Stimulated activated effector memory CD8-positive, alpha-beta T cell treated with anti-CD3 and anti-CD28 coated beads, Interleukin-12 subunit alpha, Interleukin-12 subunit beta, amount 100 ng/mL, for 72 hours (primary cell): ENCODE data around the gene KRTAP4-12.
"Not testable (repeated sequence)": the region's sequence is repeated elsewhere in the genome, so short reads cannot be mapped to it uniquely, and the experiment has no call there.

Source experiments
- ATAC-seq: fragments of 150-1000 bp; cut with Tn5 transposase; 2 replicates; pipeline ENCODE4 v1.10.0; 2021
- DNase-seq, 2 donors: peaks; one replicate each; pipeline ENCODE4 v3.0.0; 2021 to 2022; ENCODE audit warnings: low spot score in 2 of 2
- H3K27ac Mint-ChIP-seq: one replicate; pipeline ENCODE4 v1.8.0; 2022; ENCODE audit warnings: mild to moderate bottlenecking, mixed read lengths
- H3K36me3 Mint-ChIP-seq: one replicate; pipeline ENCODE4 v1.8.0; 2022; ENCODE audit warnings: mild to moderate bottlenecking, mixed read lengths
- H3K4me1 Mint-ChIP-seq: one replicate; pipeline ENCODE4 v1.8.0; 2022; ENCODE audit warnings: mixed read lengths
- H3K4me3 Mint-ChIP-seq: one replicate; pipeline ENCODE4 v1.8.0; 2022; ENCODE audit warnings: mild to moderate bottlenecking, mixed read lengths
- H3K9me3 Mint-ChIP-seq: one replicate; pipeline ENCODE4 v1.8.0; 2022; ENCODE audit warnings: mixed read lengths

KRTAP4-12 gene

GRCh38 chr17:41083427-41083826, 40.6 kb downstream of the KRTAP4-12 start:
- not testable (repeated sequence) for H3K4me3 Mint-ChIP-seq, H3K36me3 Mint-ChIP-seq, DNase-seq, ATAC-seq, H3K4me1 Mint-ChIP-seq, H3K27ac Mint-ChIP-seq, H3K9me3 Mint-ChIP-seq

GRCh38 chr17:41082626-41083025, 41.4 kb downstream of the KRTAP4-12 start:
- no peaks in the 10 kb centered on the region for H3K4me1 Mint-ChIP-seq
- ATAC-seq (no peak), DNase-seq (no peak)
- H3K36me3 Mint-ChIP-seq = no peaks in the 10 kb centered on the region
- no peaks in the 10 kb centered on the region for H3K9me3 Mint-ChIP-seq
- H3K27ac Mint-ChIP-seq = no peak overlapping the region
- no peak overlapping the region for H3K4me3 Mint-ChIP-seq

GRCh38 chr17:41076788-41077187, 47.2 kb downstream of the KRTAP4-12 start:
- Mint-ChIP-seq H3K9me3 (no peaks in the 10 kb centered on the region), H3K36me3 (no peaks in the 10 kb centered on the region), H3K27ac (no peak overlapping the region), H3K4me1 (no peaks in the 10 kb centered on the region), H3K4me3 (no peak overlapping the region)
- DNase-seq (no peak), ATAC-seq (no peak)

DNA sequence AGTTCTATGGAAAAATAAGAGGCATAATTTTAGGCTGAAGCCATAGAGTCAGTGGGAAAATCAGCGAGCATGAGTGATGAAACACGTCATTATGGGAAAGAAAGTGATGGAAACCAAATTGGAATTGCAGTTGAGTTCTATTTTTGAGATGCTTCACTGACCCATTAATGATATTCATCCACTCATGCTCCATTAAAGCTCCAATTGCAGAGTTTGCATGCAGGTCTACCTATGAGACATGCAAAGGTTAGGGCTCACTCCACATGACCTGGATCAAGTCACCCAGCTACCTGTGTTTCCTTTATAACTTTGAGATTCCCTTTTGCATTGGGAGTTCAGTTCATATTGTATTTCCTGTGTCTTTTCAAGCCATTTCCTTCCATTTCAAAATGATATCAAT, 50.3 kb downstream of the KRTAP4-12 start:
- Mint-ChIP-seq H3K4me3 (no peak overlapping the region), H3K36me3 (no peaks in the 10 kb centered on the region), H3K27ac (no peak overlapping the region), H3K4me1 (no peaks in the 10 kb centered on the region), H3K9me3 (no peaks in the 10 kb centered on the region)
- DNase-seq = no peak
- ATAC-seq = no peak
